ENCODE measurements around the gene ADSS1. TPM values are rescaled to one million over a fixed set of nuclear protein-coding genes. Genes with fewer than 3 reads are reported as not detected.

ADSS1 gene
- total RNA-seq, 1 donor from 2014 or later = 2.4 TPM

DNA sequence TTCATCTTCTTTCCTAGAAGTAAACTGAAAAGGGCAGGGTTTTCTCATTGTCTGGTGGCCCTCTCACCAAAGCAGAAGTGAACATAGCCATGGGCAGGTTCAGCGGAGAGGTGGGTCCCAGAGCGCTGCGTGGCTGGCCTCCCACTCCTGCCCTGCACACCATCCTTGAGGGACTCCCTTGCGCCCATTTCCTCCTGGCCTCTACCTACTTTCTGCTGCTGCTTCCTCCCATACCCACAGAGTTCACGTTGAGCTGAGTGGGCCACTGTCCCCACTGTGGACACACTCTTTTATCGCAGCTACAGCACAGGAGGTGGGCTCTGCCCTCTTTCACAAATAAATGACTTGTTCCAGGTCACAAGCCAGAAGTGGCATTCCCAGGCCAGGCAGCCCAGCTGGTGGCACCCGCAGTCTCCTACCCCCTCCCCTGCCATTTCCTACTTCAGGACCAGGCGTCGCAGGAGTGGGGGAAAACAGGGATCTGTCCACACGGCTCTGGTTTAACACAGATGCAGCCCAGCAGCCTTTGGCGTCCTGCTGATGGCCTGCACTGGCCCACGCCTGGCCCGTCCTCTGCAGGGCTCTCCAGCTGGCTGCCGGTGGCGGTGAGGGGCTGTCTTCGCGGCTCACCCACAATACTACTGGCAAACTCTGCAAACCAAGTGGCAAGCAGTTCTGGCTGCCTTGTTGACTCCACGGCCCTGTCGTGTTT, 33.8 kb downstream of the ADSS1 start:
- H3K27ac Mint-ChIP-seq = no peak overlapping the region
- H3K4me1 Mint-ChIP-seq (ENCODE audit: low read depth) = peaks cover 22% of the 10 kb centered on the region
- H3K27me3 Mint-ChIP-seq (ENCODE audit: low read depth) = no peaks in the 10 kb centered on the region
- H3K36me3 Mint-ChIP-seq (ENCODE audit: low read depth) = peaks cover 46% of the 10 kb centered on the region
- no peak overlapping the region for H3K4me3 Mint-ChIP-seq (ENCODE audit: low read depth)
- no peak for DNase-seq (ENCODE audit: low spot score)
- H3K9me3 Mint-ChIP-seq = no peaks in the 10 kb centered on the region
- intact Hi-C loops (cut with micrococcal nuclease) = loop anchor here (10.0 kb wide), 1 partner anchor 267 kb away; the partner anchor contains the start of gene CDCA4

DNA sequence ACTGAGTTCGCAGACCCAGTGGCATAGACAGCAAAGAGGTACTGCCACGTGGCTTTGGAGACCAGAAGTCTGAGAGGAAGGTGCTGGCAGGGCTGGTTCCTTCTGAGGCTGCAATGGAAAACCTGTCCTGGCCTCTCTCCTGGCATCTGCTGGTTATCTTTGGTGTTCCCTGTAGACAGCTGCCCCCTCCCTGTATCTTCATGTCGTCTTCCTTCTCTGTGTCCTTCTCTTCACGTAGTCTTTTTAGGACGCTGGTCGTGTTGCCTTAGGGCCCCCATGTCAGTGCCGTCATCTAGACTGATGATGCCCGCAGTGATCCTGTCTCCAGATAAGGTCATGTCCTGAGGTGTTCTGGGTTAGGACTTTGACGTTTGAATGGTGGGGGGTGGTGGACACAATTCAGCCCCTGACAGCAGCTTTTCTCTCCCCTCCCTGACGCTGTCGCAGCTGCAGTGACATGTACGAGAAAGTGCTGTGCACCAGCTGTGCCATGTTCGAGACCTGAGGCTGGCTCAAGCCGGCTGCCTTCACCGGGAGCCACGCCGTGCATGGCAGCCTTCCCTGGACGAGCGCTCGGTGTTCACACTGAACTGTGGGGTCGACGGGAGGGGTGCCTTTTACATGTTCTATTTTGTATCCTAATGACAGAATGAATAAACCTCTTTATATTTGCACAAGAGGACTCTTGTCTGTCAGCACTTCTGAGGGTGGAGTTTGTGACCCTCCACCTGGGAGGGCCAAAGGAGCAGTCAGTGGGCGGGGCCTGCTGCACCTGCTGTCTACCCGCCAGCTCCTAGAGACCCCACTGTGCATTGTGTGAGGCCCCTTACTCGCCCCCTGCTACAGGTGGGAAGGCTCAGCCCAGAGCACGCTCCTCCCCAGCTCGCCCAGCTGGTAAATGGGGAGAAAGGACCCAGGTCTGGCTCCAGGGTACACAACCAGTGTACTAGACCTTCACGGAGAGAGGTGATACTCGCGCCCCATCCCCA, 35.2 kb downstream of the ADSS1 start:
- Mint-ChIP-seq H3K9me3 (no peaks in the 10 kb centered on the region), H3K27ac (no peak overlapping the region)
- intact Hi-C loops (cut with micrococcal nuclease) = loop anchor here (10.0 kb wide), 1 partner anchor 266 kb away; the partner anchor contains the start of gene CDCA4

DNA sequence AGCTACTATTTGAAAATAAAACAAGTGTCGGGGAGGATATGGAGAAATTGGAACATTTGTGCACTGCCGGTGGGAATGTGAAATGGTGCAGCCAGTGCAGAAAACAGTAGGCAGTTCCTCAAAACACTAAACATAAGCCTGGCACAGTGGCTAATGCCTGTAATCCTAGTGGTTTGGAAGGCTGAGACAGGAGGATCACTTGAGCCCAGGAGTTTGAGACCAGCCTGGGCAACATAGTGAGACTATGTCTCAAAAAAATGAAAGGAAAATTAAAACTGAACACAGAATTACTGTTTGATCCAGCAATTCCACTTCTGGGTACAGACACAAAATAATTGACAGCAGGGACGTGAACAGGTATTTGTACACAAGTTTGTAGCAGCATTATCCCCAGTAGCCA, 41.5 kb downstream of the ADSS1 start:
- H3K27ac Mint-ChIP-seq = no peak overlapping the region
- H3K4me3 Mint-ChIP-seq (ENCODE audit: low read depth) = no peak overlapping the region
- H3K36me3 Mint-ChIP-seq (ENCODE audit: low read depth) = peaks cover 15% of the 10 kb centered on the region
- no peaks in the 10 kb centered on the region for H3K9me3 Mint-ChIP-seq
- no peak for DNase-seq (ENCODE audit: low spot score)
- peaks cover 4% of the 10 kb centered on the region for H3K4me1 Mint-ChIP-seq (ENCODE audit: low read depth)
- intact Hi-C loops (cut with micrococcal nuclease) = loop anchor here (5.0 kb wide), 1 partner anchor 102 kb away; the partner anchor contains the start of gene CEP170B
- no peaks in the 10 kb centered on the region for H3K27me3 Mint-ChIP-seq (ENCODE audit: low read depth)

More for the DNA sequence above, 35.2 kb downstream of the ADSS1 start:
- Mint-ChIP-seq H3K4me3 (ENCODE audit: low read depth) (no peak overlapping the region), H3K4me1 (ENCODE audit: low read depth) (peaks cover 14% of the 10 kb centered on the region), H3K27me3 (ENCODE audit: low read depth) (no peaks in the 10 kb centered on the region), H3K36me3 (ENCODE audit: low read depth) (peaks cover 37% of the 10 kb centered on the region)
- DNase-seq (ENCODE audit: low spot score) = no peak

DNA sequence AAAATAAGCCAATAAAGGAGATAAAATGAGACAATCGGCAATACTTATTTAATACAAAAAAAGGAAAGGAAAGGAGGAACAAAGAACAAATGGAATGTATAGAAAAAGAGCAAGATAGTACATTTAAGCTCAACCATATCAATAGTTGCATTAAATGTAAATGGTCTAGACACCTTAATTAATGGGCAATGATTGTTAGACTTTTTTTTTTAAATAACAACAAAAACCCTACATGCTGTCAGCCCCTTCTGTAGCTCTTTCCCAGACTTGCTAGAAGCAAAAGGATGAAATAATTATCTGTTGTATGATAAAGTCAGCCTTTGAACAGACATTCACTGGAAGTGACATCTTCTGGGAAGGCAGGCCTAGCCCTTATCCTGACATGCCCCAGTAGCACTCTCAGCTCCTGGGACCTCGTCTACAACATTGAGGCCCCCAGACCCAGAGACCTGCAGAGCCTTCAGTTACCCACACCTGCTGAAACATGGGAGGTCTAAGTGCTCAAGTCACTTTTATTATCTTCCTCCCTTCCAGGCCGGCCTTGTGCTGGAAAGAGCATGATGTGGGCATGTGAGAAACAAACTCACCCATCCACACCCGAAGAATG, 42.3 kb downstream of the ADSS1 start:
- intact Hi-C loops (cut with micrococcal nuclease) = loop anchor here (5.0 kb wide), 1 partner anchor 101 kb away; the partner anchor contains the start of gene CEP170B
- Mint-ChIP-seq H3K9me3 (peaks cover 3% of the 10 kb centered on the region), H3K27me3 (ENCODE audit: low read depth) (no peaks in the 10 kb centered on the region), H3K4me1 (ENCODE audit: low read depth) (peaks cover 4% of the 10 kb centered on the region), H3K36me3 (ENCODE audit: low read depth) (peaks cover 24% of the 10 kb centered on the region), H3K27ac (no peak overlapping the region), H3K4me3 (ENCODE audit: low read depth) (no peak overlapping the region)
- no peak for DNase-seq (ENCODE audit: low spot score)

DNA sequence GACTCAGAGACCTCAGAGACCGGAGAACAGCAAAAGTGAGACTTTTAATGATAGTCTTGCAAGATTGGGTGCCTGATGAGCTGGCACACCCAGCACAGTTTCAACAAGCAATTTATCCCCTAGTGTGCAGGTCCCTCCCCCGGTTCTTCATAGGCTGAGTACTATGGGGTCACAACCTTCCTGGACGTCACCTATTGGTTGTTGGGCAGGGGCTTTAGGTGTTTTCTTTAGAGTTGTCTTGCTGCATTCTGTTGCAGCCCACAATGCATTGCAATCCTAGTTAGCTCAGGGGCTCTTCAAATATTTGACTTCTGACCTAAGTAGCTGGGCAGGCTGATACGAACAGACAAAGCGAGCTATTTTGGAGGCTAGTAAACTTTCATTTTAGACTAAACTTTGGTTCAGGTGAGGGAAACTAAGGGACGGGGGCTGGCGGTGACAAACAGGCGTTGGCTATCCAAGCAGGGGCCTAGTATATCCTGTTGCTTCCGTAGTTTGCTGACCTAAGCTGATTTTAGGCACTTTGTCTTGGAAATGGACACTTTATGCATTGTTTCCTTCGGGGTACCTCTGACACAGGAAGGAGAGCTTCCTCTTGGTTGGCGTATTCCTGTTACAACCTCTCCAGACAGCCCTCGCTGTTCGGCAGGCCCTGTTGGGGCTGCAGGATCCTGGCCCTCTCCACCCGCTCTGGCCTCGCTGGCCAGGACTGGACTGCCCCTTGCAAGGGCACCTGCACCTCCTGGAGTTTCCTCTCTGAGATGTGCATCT, 43.0 kb downstream of the ADSS1 start:
- peaks cover 3% of the 10 kb centered on the region for H3K9me3 Mint-ChIP-seq
- H3K4me3 Mint-ChIP-seq (ENCODE audit: low read depth) = no peak overlapping the region
- intact Hi-C loops (cut with micrococcal nuclease) = loop anchor here (5.0 kb wide), 1 partner anchor 100 kb away; the partner anchor contains the start of gene CEP170B
- H3K27ac Mint-ChIP-seq = no peak overlapping the region
- no peak for DNase-seq (ENCODE audit: low spot score)
- H3K27me3 Mint-ChIP-seq (ENCODE audit: low read depth) = no peaks in the 10 kb centered on the region
- peaks cover 29% of the 10 kb centered on the region for H3K36me3 Mint-ChIP-seq (ENCODE audit: low read depth)
- H3K4me1 Mint-ChIP-seq (ENCODE audit: low read depth) = peaks cover 4% of the 10 kb centered on the region

DNA sequence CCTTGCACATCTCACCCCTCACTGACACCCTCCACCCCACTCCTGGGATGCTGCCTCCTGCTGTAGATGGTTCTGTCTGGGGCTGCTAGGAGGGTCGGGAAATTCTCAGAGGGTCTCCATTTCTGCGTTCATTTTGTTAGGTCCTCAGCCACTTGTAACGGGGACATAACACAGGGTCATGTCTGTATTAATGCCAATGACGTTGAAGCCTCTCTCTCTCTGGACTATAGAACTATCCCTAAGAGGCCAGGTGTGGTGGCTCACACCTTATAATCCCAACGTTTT, 43.5 kb downstream of the ADSS1 start:
- DNase-seq (ENCODE audit: low spot score) = no peak
- Mint-ChIP-seq H3K4me3 (ENCODE audit: low read depth) (no peak overlapping the region), H3K4me1 (ENCODE audit: low read depth) (peaks cover 4% of the 10 kb centered on the region), H3K9me3 (peaks cover 3% of the 10 kb centered on the region), H3K27me3 (ENCODE audit: low read depth) (no peaks in the 10 kb centered on the region), H3K27ac (no peak overlapping the region), H3K36me3 (ENCODE audit: low read depth) (peaks cover 31% of the 10 kb centered on the region)
- intact Hi-C loops (cut with micrococcal nuclease) = loop anchor here (5.0 kb wide), 1 partner anchor 100 kb away; the partner anchor contains the start of gene CEP170B

DNA sequence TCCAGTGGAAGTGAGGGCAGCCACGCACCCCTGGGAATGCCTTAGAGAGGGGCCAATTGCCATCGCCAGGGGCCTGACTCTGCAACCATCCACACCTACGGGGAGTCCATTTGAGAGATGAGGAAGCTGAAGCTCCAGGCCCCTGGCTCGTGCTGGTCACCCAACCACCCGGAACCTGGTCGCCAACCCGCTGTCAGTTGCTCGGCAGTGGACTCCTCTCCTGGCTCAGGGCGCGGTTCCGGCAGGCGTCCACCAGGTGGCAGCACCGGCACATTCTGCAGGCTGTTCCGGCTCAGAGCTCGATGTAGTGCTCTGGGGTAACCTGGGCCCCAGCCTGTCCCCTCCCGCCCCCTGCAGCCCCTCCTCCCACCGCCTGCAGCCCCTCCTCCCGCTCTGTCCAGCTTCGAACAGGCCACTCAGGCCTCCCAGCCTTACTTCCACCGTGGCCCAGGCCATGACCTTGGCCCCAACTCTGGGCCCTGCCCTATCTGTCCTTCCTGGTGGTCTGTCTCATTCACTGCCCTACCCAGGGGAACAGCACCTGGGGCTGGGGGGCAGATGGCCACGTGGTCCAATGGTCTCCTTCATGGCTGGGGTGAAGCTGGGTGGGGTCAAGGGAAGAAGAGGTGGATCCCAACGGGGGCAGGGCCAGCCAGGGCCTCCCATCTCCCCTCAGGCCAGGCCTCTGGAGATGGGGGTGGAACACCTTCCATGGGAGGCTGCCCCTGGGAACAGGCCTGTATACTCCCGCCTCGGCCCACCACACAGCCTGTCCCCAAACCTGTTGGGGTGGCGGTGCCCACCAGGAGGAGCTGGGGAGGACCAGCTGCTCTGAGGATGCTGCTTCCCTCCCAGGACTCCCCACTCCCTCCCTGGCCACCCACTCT, 44.7 kb downstream of the ADSS1 start:
- intact Hi-C loops (cut with micrococcal nuclease) = loop anchor here (1.0 to 5.0 kb wide), 3 partner anchors 16 to 99 kb away; partner anchors contain the start of genes CEP170B and SIVA1
- Mint-ChIP-seq H3K4me1 (ENCODE audit: low read depth) (peaks cover 4% of the 10 kb centered on the region), H3K4me3 (ENCODE audit: low read depth) (no peak overlapping the region), H3K36me3 (ENCODE audit: low read depth) (peaks cover 41% of the 10 kb centered on the region), H3K9me3 (peaks cover 3% of the 10 kb centered on the region), H3K27ac (no peak overlapping the region), H3K27me3 (ENCODE audit: low read depth) (no peaks in the 10 kb centered on the region)
- peak; percentile 84 for DNase-seq (ENCODE audit: low spot score)

DNA sequence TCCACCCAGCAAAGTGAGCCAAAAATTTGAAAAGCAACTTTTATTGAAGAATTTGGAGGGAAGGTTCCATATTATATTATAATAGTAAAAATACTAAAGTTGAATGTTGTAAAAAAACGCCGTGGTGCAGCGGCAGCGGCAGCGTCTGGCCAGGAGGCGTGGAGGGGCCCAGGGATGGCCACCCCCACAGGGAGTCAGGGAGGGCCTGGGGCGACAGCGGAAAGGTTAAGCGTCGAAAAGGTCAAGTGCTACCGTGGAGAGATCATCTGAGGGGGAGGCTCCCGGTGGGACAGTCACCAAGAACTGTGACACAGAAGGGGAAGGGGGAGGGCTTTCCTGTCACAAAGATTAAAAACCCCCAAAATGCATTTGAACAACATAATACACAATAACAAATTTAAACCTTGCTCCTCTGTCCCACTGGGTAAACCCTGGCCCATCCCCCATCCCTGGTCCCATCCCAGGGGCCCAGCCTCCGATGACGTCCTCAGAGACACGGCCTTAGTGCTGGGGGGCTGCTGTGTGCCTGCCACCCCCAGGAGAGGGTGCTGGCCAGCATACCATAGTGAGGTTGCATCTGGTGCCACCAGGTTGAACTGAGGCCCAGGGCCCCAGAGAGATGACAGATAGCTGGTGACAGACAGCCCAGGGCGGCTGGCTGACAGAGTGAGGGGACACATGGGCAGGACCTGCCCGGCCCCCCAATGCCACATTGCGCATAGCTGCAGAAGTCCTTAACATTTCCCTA, 45.5 kb downstream of the ADSS1 start:
- Mint-ChIP-seq H3K9me3 (peaks cover 3% of the 10 kb centered on the region), H3K27me3 (ENCODE audit: low read depth) (no peaks in the 10 kb centered on the region), H3K27ac (peak overlapping the region; percentile 38), H3K4me3 (ENCODE audit: low read depth) (no peak overlapping the region), H3K4me1 (ENCODE audit: low read depth) (peaks cover 4% of the 10 kb centered on the region), H3K36me3 (ENCODE audit: low read depth) (peaks cover 44% of the 10 kb centered on the region)
- intact Hi-C loops (cut with micrococcal nuclease) = loop anchor here (2.0 to 5.0 kb wide), 2 partner anchors 17 to 98 kb away; partner anchors contain the start of genes CEP170B and SIVA1
- no peak for DNase-seq (ENCODE audit: low spot score)

DNA sequence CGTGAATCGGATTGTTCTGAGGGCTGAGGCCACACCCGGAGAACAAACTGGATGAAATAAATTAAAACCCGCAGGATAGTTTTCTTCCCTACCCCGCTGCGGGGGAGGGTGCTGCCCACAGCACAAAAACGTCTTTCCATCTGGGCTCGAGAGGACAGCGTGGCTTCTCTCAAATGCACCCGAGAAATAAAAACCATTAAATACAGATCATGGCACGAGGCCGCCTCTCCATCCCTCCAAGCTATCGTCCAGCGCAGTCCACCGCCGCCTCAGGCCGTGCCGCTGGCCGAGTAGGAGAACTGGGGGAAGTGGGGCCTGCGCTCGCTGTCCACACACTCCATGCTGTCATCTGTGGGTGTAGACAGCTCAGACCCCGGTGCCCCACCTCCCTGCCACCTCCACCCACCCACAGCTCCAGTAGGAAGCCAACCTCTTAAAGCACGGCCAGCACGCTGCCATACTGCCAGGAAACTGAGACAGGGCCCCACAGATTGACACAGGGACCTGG, 46.1 kb downstream of the ADSS1 start:
- H3K27ac Mint-ChIP-seq = no peak overlapping the region
- no peaks in the 10 kb centered on the region for H3K27me3 Mint-ChIP-seq (ENCODE audit: low read depth)

DNA sequence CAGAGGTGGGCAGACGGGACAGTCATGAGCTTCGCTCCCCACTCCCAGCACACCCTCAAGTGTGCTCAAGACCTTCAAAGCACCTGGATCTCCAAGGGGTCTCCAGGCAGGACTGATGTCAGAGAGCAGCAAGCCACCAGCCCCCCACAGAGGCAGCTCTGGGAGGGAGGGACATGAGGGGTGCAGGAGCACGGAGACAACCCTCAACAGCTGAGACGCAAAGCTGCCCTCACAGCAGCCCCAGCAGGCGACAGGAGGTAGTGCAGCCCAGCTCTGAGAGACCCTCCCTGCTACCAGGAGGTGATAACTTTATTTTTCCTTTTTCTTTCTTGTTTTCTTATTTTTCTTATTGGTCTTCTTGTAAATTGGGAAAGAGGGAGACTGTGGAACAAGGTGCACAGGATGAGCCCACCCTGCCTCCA, 46.8 kb downstream of the ADSS1 start:
- DNase-seq (ENCODE audit: low spot score) = no peak
- H3K27ac Mint-ChIP-seq = no peak overlapping the region
- peaks cover 4% of the 10 kb centered on the region for H3K4me1 Mint-ChIP-seq (ENCODE audit: low read depth)
- intact Hi-C loops (cut with micrococcal nuclease) = no loop called here
- no peak overlapping the region for H3K4me3 Mint-ChIP-seq (ENCODE audit: low read depth)
- H3K36me3 Mint-ChIP-seq (ENCODE audit: low read depth) = peaks cover 48% of the 10 kb centered on the region
- peaks cover 3% of the 10 kb centered on the region for H3K9me3 Mint-ChIP-seq
- H3K27me3 Mint-ChIP-seq (ENCODE audit: low read depth) = no peaks in the 10 kb centered on the region

More for the DNA sequence above, 46.1 kb downstream of the ADSS1 start:
- DNase-seq (ENCODE audit: low spot score) = no peak
- peaks cover 4% of the 10 kb centered on the region for H3K4me1 Mint-ChIP-seq (ENCODE audit: low read depth)
- peaks cover 44% of the 10 kb centered on the region for H3K36me3 Mint-ChIP-seq (ENCODE audit: low read depth)
- no peak overlapping the region for H3K4me3 Mint-ChIP-seq (ENCODE audit: low read depth)
- H3K9me3 Mint-ChIP-seq = peaks cover 3% of the 10 kb centered on the region
- intact Hi-C loops (cut with micrococcal nuclease) = no loop called here
